ENCODE results near the gene ARHGAP22. TPM values are rescaled to one million over a fixed set of nuclear protein-coding genes. Genes with fewer than 3 reads are reported as not detected.

Gene ARHGAP22
- total and polyA plus RNA-seq, 2 donors (not counting 1 experiment from before 2014, with no cell fraction given) = 10.4 to 75.5 TPM

- Histone ChIP-seq H3K4me1 (ENCODE audit: control insufficient read depth, extremely low read depth, insufficient read depth, low read length) (peaks cover 2% of the 10 kb centered on the region), H2AFZ (ENCODE audit: low read length) (no peak overlapping the region), H3K4me3 (replicated peaks in 1 of 4; ENCODE audit: control extremely low read depth in 1 of 4, insufficient read depth in 1 of 4, low read depth in 3 of 4, low read length in 4 of 4) (no peak overlapping the region), H3K27ac (ENCODE audit: insufficient read depth, low read length) (no peak overlapping the region), H4K20me1 (ENCODE audit: control insufficient read depth, extremely low read depth, insufficient read depth, low read length) (no peaks in the 10 kb centered on the region), H3K9me3 (ENCODE audit: control insufficient read depth, insufficient read depth, low read depth, low read length) (no peaks in the 10 kb centered on the region), H3K9ac (ENCODE audit: insufficient read depth, low read length) (no peak overlapping the region), H3K4me2 (ENCODE audit: extremely low read depth, insufficient read depth, low read length) (no peak overlapping the region), H3K36me3 (ENCODE audit: control insufficient read depth, insufficient read depth, low read length) (no peaks in the 10 kb centered on the region), H3K27me3 (ENCODE audit: control insufficient read depth, insufficient read depth, low read length) (no peaks in the 10 kb centered on the region), H3K79me2 (ENCODE audit: control insufficient read depth, insufficient read depth, low read length) (peaks cover 19% of the 10 kb centered on the region)
- no peak for TF ChIP-seq EZH2 (IDR thresholded peaks at IDR 0.05; ENCODE audit: low read length, missing control alignments)
- TF ChIP-seq CTCF (conservative IDR thresholded peaks at IDR 0.05 in 1 of 2, IDR thresholded peaks at IDR 0.05 in 1 of 2; ENCODE audit: low read depth in 1 of 2, low read length in 2 of 2) = no peak
- DNase-seq (ENCODE audit: low read depth in 2 of 2) = no peak
Measured at GRCh38 chr10:48464871-48465736, 139.8 kb downstream of the ARHGAP22 start.

GRCh38 chr10:48464121-48464870 lies 140.6 kb downstream of the ARHGAP22 start:
- no peaks in the 10 kb centered on the region for H3K27me3 ChIP-seq (ENCODE audit: control insufficient read depth, insufficient read depth, low read length)
- peaks cover 2% of the 10 kb centered on the region for H3K4me1 ChIP-seq (ENCODE audit: control insufficient read depth, extremely low read depth, insufficient read depth, low read length)
- TF ChIP-seq EZH2 (IDR thresholded peaks at IDR 0.05; ENCODE audit: low read length, missing control alignments) (no peak), CTCF (conservative IDR thresholded peaks at IDR 0.05 in 1 of 2, IDR thresholded peaks at IDR 0.05 in 1 of 2; ENCODE audit: low read depth in 1 of 2, low read length in 2 of 2) (no peak)
- no peaks in the 10 kb centered on the region for H3K9me3 ChIP-seq (ENCODE audit: control insufficient read depth, insufficient read depth, low read depth, low read length)
- no peak overlapping the region for H3K9ac ChIP-seq (ENCODE audit: insufficient read depth, low read length)
- no peak overlapping the region for H3K27ac ChIP-seq (ENCODE audit: insufficient read depth, low read length)
- no peaks in the 10 kb centered on the region for H4K20me1 ChIP-seq (ENCODE audit: control insufficient read depth, extremely low read depth, insufficient read depth, low read length)
- H2AFZ ChIP-seq (ENCODE audit: low read length) = no peak overlapping the region
- peaks cover 19% of the 10 kb centered on the region for H3K79me2 ChIP-seq (ENCODE audit: control insufficient read depth, insufficient read depth, low read length)
- peaks cover 2% of the 10 kb centered on the region for H3K36me3 ChIP-seq (ENCODE audit: control insufficient read depth, insufficient read depth, low read length)
- H3K4me3 ChIP-seq (replicated peaks in 1 of 4; ENCODE audit: control extremely low read depth in 1 of 4, insufficient read depth in 1 of 4, low read depth in 3 of 4, low read length in 4 of 4) = no peak overlapping the region
- H3K4me2 ChIP-seq (ENCODE audit: extremely low read depth, insufficient read depth, low read length) = no peak overlapping the region
- no peak for DNase-seq (ENCODE audit: low read depth in 2 of 2)

- H4K20me1 ChIP-seq (ENCODE audit: control insufficient read depth, extremely low read depth, insufficient read depth, low read length) = no peaks in the 10 kb centered on the region
Measured at GRCh38 chr10:48463318-48464003, 141.4 kb downstream of the ARHGAP22 start.

More at GRCh38 chr10:48463318-48464003, 141.4 kb downstream of the ARHGAP22 start:
- peaks cover 2% of the 10 kb centered on the region for H3K4me1 ChIP-seq (ENCODE audit: control insufficient read depth, extremely low read depth, insufficient read depth, low read length)
- no peak overlapping the region for H2AFZ ChIP-seq (ENCODE audit: low read length)
- no peaks in the 10 kb centered on the region for H3K9me3 ChIP-seq (ENCODE audit: control insufficient read depth, insufficient read depth, low read depth, low read length)
- H3K79me2 ChIP-seq (ENCODE audit: control insufficient read depth, insufficient read depth, low read length) = peaks cover 19% of the 10 kb centered on the region
- TF ChIP-seq CTCF (conservative IDR thresholded peaks at IDR 0.05 in 1 of 2, IDR thresholded peaks at IDR 0.05 in 1 of 2; ENCODE audit: low read depth in 1 of 2, low read length in 2 of 2) (no peak), EZH2 (IDR thresholded peaks at IDR 0.05; ENCODE audit: low read length, missing control alignments) (no peak)
- H3K27me3 ChIP-seq (ENCODE audit: control insufficient read depth, insufficient read depth, low read length) = no peaks in the 10 kb centered on the region
- H3K36me3 ChIP-seq (ENCODE audit: control insufficient read depth, insufficient read depth, low read length) = peaks cover 2% of the 10 kb centered on the region
- H3K4me3 ChIP-seq (replicated peaks in 1 of 4; ENCODE audit: control extremely low read depth in 1 of 4, insufficient read depth in 1 of 4, low read depth in 3 of 4, low read length in 4 of 4) = no peak overlapping the region
- H3K4me2 ChIP-seq (ENCODE audit: extremely low read depth, insufficient read depth, low read length) = no peak overlapping the region
- DNase-seq (ENCODE audit: low read depth in 2 of 2) = peak in 1 of 2 donors; percentile 55
- no peak overlapping the region for H3K9ac ChIP-seq (ENCODE audit: insufficient read depth, low read length)
- no peak overlapping the region for H3K27ac ChIP-seq (ENCODE audit: insufficient read depth, low read length)
